WTC11 (cell line): ENCODE data around the gene RSAD1. TPM values are rescaled to one million over a fixed set of nuclear protein-coding genes. Genes with fewer than 3 reads are reported as not detected.

Experiments
- ATAC-seq: fragments of 200-7000 bp; cut with Tn5 transposase; 2 replicates; pipeline ENCODE4 v1.10.0; 2021; ENCODE audit warnings: mild to moderate bottlenecking, moderate library complexity
- CTCF ChIA-PET: fragments of 300-600 bp; sonication (Branson Sonifier 250); formaldehyde crosslinking; loops from one replicate; lab custom pipeline; 2021; ENCODE audit warnings: antibody characterized with exemption; lab: Charles Lee
- POLR2A ChIA-PET: fragments of 350-600 bp; sonication (Branson Sonifier 250); formaldehyde crosslinking; loops from one replicate; lab custom pipeline; 2021; ENCODE audit warnings: antibody characterized with exemption; lab: Charles Lee
- DNase-seq: peaks from one replicate; pipeline ENCODE4 v3.0.0; 2021; ENCODE audit warnings: low spot score
- H3K27ac Mint-ChIP-seq: 2 replicates; pipeline ENCODE4 v1.8.0; 2021; ENCODE audit warnings: mixed read lengths
- H3K27me3 Mint-ChIP-seq: 2 replicates; pipeline ENCODE4 v1.8.0; 2021; ENCODE audit warnings: low read depth, mild to moderate bottlenecking, moderate library complexity, mixed read lengths
- H3K36me3 Mint-ChIP-seq: 2 replicates; pipeline ENCODE4 v1.8.0; 2021; ENCODE audit warnings: mixed read lengths
- H3K4me1 Mint-ChIP-seq: 2 replicates; pipeline ENCODE4 v1.8.0; 2022; ENCODE audit warnings: mixed read lengths
- H3K4me3 Mint-ChIP-seq: 2 replicates; pipeline ENCODE4 v1.8.0; 2021; ENCODE audit warnings: mild to moderate bottlenecking, moderate library complexity, mixed read lengths
- H3K9me3 Mint-ChIP-seq: 2 replicates; pipeline ENCODE4 v1.8.0; 2021; ENCODE audit warnings: mixed read lengths
- CREB1 ChIP-seq: sonication (generic); formaldehyde crosslinking; IDR thresholded peaks from 2 replicates; pipeline ENCODE4 v1.8.0; 2023; ENCODE audit warnings: mild to moderate bottlenecking, missing genetic modification reagents
- ELF4 ChIP-seq: sonication (generic); formaldehyde crosslinking; IDR thresholded peaks from 2 replicates; pipeline ENCODE4 v1.8.1; 2022; ENCODE audit warnings: low read depth, mild to moderate bottlenecking, moderate library complexity, missing genetic modification reagents
- FOXK1 ChIP-seq: sonication (generic); formaldehyde crosslinking; IDR thresholded peaks from 2 replicates; pipeline ENCODE4 v1.8.0; 2022; ENCODE audit warnings: mild to moderate bottlenecking, moderate library complexity, missing genetic modification reagents
- HMGA2 ChIP-seq: fragments of 250-450 bp; sonication (Bioruptor Pico); IDR thresholded peaks from 2 replicates; pipeline ENCODE4 v1.4.0; 2021; ENCODE audit warnings: mild to moderate bottlenecking, moderate library complexity
- IRF1 ChIP-seq: sonication (generic); formaldehyde crosslinking; IDR thresholded peaks from 2 replicates; pipeline ENCODE4 v1.8.0; 2023; ENCODE audit warnings: missing genetic modification reagents
- KAT7 ChIP-seq: sonication (generic); formaldehyde crosslinking; IDR thresholded peaks from 2 replicates; pipeline ENCODE4 v1.8.1; 2023; ENCODE audit warnings: missing genetic modification reagents, mild to moderate bottlenecking, borderline replicate concordance
- NFE2L1 ChIP-seq: sonication (generic); formaldehyde crosslinking; IDR thresholded peaks from 2 replicates; pipeline ENCODE4 v1.8.1; 2023; ENCODE audit warnings: missing genetic modification reagents
- OVOL2 ChIP-seq: fragments of 250-450 bp; sonication (Bioruptor Pico); IDR thresholded peaks from 2 replicates; pipeline ENCODE4 v1.9.0; 2021; ENCODE audit warnings: mild to moderate bottlenecking, borderline replicate concordance
- RELA ChIP-seq: sonication (generic); formaldehyde crosslinking; IDR thresholded peaks from 2 replicates; pipeline ENCODE4 v1.8.1; 2022; ENCODE audit warnings: missing genetic modification reagents, mild to moderate bottlenecking, borderline replicate concordance
- RORB ChIP-seq: fragments of 250-450 bp; sonication (Bioruptor Pico); IDR thresholded peaks from 2 replicates; pipeline ENCODE4 v1.9.0; 2021; ENCODE audit warnings: mild to moderate bottlenecking
- SP1 ChIP-seq: sonication (generic); formaldehyde crosslinking; conservative IDR thresholded peaks from 2 replicates; pipeline ENCODE4 v1.8.1; 2022; ENCODE audit warnings: missing genetic modification reagents
- TP53 ChIP-seq: sonication (generic); formaldehyde crosslinking; IDR thresholded peaks from 2 replicates; pipeline ENCODE4 v1.8.1; 2023; ENCODE audit warnings: mild to moderate bottlenecking, missing genetic modification reagents
- ZBTB21 ChIP-seq: sonication (generic); formaldehyde crosslinking; IDR thresholded peaks from 2 replicates; pipeline ENCODE4 v1.8.1; 2023; ENCODE audit warnings: mild to moderate bottlenecking, missing genetic modification reagents, borderline replicate concordance
- ZMAT4 ChIP-seq: fragments of 250-450 bp; sonication (Bioruptor Pico); IDR thresholded peaks from 2 replicates; pipeline ENCODE4 v1.9.0; 2021; ENCODE audit warnings: mild to moderate bottlenecking
- ZNF121 ChIP-seq: sonication (generic); formaldehyde crosslinking; IDR thresholded peaks from 2 replicates; pipeline ENCODE4 v1.8.0; 2023; ENCODE audit warnings: missing genetic modification reagents
- ZNF396 ChIP-seq: fragments of 250-450 bp; sonication (Bioruptor Pico); IDR thresholded peaks from 2 replicates; pipeline ENCODE4 v1.8.0; 2021; ENCODE audit warnings: mild to moderate bottlenecking, moderate library complexity, borderline replicate concordance
- ZNF423 ChIP-seq: fragments of 250-450 bp; sonication (Bioruptor Pico); IDR thresholded peaks from 2 replicates; pipeline ENCODE4 v2.1.2; 2022; ENCODE audit warnings: mild to moderate bottlenecking, moderate library complexity
- ZNF671 ChIP-seq: fragments of 250-450 bp; sonication (Bioruptor Pico); IDR thresholded peaks from 2 replicates; pipeline ENCODE4 v1.8.0; 2021; ENCODE audit warnings: mild to moderate bottlenecking
- ZSCAN18 ChIP-seq: fragments of 250-450 bp; sonication (Bioruptor Pico); IDR thresholded peaks from 2 replicates; pipeline ENCODE4 v2.1.2; 2022; ENCODE audit warnings: mild to moderate bottlenecking, moderate library complexity
- total RNA-seq: library from RNA; stranded (reverse); gene quantifications from 3 replicates; pipeline ENCODE4 v1.2.3, GENCODE V29; 2021
- TF ChIP-seq, protein P1 (sequence below): fragments of 250-450 bp; sonication (Bioruptor Pico); IDR thresholded peaks from 2 replicates; pipeline ENCODE4 v1.9.0; 2021; ENCODE audit warnings: mild to moderate bottlenecking
- TF ChIP-seq, protein P2 (sequence below): sonication (generic); formaldehyde crosslinking; IDR thresholded peaks from 2 replicates; pipeline ENCODE4 v1.8.1; 2022; ENCODE audit warnings: mild to moderate bottlenecking, missing genetic modification reagents, moderate library complexity, borderline replicate concordance

Gene RSAD1
- total RNA-seq, 1 experiment from 2014 or later = 35.1 TPM

- POLR2A ChIA-PET = no interaction called here
- TF ChIP-seq, protein P1, sequence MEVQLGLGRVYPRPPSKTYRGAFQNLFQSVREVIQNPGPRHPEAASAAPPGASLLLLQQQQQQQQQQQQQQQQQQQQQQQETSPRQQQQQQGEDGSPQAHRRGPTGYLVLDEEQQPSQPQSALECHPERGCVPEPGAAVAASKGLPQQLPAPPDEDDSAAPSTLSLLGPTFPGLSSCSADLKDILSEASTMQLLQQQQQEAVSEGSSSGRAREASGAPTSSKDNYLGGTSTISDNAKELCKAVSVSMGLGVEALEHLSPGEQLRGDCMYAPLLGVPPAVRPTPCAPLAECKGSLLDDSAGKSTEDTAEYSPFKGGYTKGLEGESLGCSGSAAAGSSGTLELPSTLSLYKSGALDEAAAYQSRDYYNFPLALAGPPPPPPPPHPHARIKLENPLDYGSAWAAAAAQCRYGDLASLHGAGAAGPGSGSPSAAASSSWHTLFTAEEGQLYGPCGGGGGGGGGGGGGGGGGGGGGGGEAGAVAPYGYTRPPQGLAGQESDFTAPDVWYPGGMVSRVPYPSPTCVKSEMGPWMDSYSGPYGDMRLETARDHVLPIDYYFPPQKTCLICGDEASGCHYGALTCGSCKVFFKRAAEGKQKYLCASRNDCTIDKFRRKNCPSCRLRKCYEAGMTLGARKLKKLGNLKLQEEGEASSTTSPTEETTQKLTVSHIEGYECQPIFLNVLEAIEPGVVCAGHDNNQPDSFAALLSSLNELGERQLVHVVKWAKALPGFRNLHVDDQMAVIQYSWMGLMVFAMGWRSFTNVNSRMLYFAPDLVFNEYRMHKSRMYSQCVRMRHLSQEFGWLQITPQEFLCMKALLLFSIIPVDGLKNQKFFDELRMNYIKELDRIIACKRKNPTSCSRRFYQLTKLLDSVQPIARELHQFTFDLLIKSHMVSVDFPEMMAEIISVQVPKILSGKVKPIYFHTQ (CRISPR knock-in tag) = no peak
- no peak for TF ChIP-seq ELF4 (CRISPR knock-in tag)
- TF ChIP-seq NFE2L1 (CRISPR knock-in tag) = no peak
- TF ChIP-seq ZBTB21 (CRISPR knock-in tag) = no peak
- TF ChIP-seq, protein P2, sequence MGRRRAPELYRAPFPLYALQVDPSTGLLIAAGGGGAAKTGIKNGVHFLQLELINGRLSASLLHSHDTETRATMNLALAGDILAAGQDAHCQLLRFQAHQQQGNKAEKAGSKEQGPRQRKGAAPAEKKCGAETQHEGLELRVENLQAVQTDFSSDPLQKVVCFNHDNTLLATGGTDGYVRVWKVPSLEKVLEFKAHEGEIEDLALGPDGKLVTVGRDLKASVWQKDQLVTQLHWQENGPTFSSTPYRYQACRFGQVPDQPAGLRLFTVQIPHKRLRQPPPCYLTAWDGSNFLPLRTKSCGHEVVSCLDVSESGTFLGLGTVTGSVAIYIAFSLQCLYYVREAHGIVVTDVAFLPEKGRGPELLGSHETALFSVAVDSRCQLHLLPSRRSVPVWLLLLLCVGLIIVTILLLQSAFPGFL (CRISPR knock-in tag) = no peak
- TF ChIP-seq ZMAT4 (CRISPR knock-in tag) = no peak
- TF ChIP-seq RELA (CRISPR knock-in tag) = no peak
- TF ChIP-seq ZNF671 (CRISPR knock-in tag) = no peak
- TF ChIP-seq FOXK1 (CRISPR knock-in tag) = no peak
- no peak for TF ChIP-seq SP1 (CRISPR knock-in tag)
- TF ChIP-seq RORB (CRISPR knock-in tag) = no peak
- TF ChIP-seq ZNF423 (CRISPR knock-in tag) = no peak
- TF ChIP-seq OVOL2 (CRISPR knock-in tag) = no peak
- no peak for TF ChIP-seq CREB1 (CRISPR knock-in tag)
- TF ChIP-seq ZNF396 (CRISPR knock-in tag) = no peak
- no peak for TF ChIP-seq TP53 (CRISPR knock-in tag)
- TF ChIP-seq HMGA2 (CRISPR knock-in tag) = no peak
- TF ChIP-seq ZSCAN18 (CRISPR knock-in tag) = no peak
- TF ChIP-seq IRF1 (CRISPR knock-in tag) = no peak
- TF ChIP-seq, all 79 proteins: peak for 0
- H3K9me3 Mint-ChIP-seq = no peaks in the 10 kb centered on the region
- H3K4me1 Mint-ChIP-seq = peaks cover 15% of the 10 kb centered on the region
- no peak for DNase-seq
- CTCF ChIA-PET = interaction anchor here (0.9 to 2.1 kb wide), 4 partner anchors 35 to 71 kb away, joined by 3 to 16 read pairs (median 4); partner anchors contain the start of gene LRRC59
- no peak overlapping the region for H3K4me3 Mint-ChIP-seq
- no peak overlapping the region for H3K27ac Mint-ChIP-seq
- H3K27me3 Mint-ChIP-seq = no peaks in the 10 kb centered on the region
- ATAC-seq = peak; percentile 48; the same call in 1 of the 2 replicates
- H3K36me3 Mint-ChIP-seq = no peaks in the 10 kb centered on the region
Observed at GRCh38 chr17:50432125-50432762, 46.4 kb upstream of the RSAD1 start.

DNA sequence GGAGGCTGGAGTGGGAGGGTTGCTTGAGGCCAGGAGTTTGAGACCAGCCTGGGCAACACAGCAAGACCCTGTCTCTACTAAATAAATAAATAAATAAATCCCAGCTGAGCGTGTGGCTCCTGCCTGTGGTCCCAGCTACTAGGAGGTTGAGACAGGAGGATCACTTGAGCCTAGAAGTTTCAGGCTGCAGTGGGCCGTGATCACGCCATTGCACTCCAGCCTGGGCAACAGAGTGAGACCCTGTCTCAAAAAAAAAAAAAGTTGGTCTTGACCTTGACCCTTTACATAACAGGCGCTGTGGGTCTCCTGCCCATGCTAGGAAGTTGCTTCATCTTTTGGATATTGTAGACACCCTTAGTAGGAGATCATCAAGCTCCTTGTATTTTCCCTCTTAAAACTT is 41.3 kb upstream of the RSAD1 start:
- POLR2A ChIA-PET = no interaction called here

More for the DNA sequence above, 41.3 kb upstream of the RSAD1 start:
- no peak overlapping the region for H3K27ac Mint-ChIP-seq
- no peak overlapping the region for H3K4me3 Mint-ChIP-seq
- DNase-seq (no peak), ATAC-seq (no peak)
- no peaks in the 10 kb centered on the region for H3K9me3 Mint-ChIP-seq
- CTCF ChIA-PET = interaction anchor here (1.1 to 3.1 kb wide), 2 partner anchors 35 to 40 kb away, joined by 3 to 14 read pairs; partner anchors contain the start of gene LRRC59
- H3K36me3 Mint-ChIP-seq = no peaks in the 10 kb centered on the region
- TF ChIP-seq KAT7 (no peak), ZNF121 (CRISPR knock-in tag) (peak; percentile 71; the same call in 1 of the 2 replicates)
- TF ChIP-seq, all 79 proteins: peak for 1
- H3K27me3 Mint-ChIP-seq = no peaks in the 10 kb centered on the region
- H3K4me1 Mint-ChIP-seq = peaks cover 7% of the 10 kb centered on the region
